SKM-1 (cell line): ENCODE measurements around the gene MGME1.

Source experiments
- DNase-seq: peaks from one replicate; lab custom pipeline; 2025; ENCODE audit not compliant: unreplicated experiment; lab: John Stamatoyannopoulos, UW

The MGME1 gene

DNA sequence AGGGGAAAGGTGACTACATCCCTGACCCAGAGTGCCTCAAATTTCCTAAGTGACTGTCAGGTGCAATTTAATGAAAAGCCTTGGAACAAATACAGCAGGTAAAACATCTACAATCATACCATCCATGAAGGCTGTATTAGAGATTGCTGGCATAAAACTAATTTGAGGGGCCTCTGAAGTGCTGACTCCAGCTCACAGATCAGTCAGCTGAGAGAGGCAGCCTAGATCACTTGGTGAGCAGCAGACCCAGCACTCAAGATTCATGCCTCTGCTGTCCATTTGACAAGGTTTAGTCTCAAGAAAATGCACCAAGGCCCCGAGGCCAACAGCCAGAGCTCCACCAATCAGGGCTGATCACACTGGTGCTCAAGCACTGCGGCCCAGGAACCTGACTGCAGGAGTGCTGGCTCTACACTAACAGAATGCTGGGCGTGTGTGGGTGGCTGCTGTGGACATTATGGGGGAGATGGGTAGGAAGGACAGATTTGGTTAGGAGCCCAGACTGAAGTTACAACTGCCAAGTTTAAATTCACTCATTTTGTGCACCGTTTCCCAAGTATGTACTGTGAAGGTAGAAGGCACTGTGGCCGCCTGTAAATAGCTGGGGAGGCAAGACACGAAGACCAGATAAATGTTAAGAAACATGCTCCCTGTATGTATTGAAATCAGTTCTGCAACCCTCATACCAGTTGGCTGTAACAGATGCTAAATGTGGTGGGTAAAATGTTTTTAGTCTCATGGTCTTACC lies 28.4 kb upstream of the MGME1 start:
- no peak for DNase-seq

- DNase-seq = no peak
Measured at GRCh38 chr20:17941087-17941825, 27.6 kb upstream of the MGME1 start.

GRCh38 chr20:17941826-17942196 lies 27.0 kb upstream of the MGME1 start:
- DNase-seq = no peak

GRCh38 chr20:17943343-17943742 lies 25.5 kb upstream of the MGME1 start:
- no peak for DNase-seq

DNA sequence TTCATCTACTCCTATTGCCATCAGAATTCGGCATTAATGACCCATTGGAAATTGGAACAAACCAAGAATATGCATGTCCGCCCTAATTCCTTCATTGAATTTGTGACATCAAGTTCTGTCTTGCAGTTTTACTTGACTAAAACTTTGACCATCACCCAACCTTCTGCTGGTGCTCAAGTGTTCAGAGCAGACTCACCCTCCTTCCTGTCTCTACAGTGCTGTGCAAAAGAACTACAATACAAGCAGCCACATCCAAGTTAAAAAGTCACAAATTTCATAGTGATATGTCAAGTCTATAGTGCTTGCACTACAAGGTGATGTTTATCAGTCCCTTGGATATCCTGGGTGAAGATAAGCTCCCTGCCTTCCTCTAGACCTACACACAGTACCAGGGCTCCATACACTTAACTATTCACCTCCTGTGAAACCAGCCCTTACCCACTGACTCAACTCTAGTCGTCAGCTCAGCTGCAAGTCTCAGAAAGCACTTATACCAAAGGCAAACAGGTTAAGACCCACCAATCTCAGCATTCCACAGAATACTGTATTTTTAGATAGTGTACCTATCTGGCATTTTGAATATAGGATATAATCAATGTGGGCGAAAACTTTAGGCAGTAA lies 23.9 kb upstream of the MGME1 start:
- DNase-seq = no peak

- DNase-seq = no peak
Measured at GRCh38 chr20:17946040-17946439, 22.8 kb upstream of the MGME1 start.

GRCh38 chr20:17946572-17947473 lies 22.0 kb upstream of the MGME1 start:
- DNase-seq = no peak

DNA sequence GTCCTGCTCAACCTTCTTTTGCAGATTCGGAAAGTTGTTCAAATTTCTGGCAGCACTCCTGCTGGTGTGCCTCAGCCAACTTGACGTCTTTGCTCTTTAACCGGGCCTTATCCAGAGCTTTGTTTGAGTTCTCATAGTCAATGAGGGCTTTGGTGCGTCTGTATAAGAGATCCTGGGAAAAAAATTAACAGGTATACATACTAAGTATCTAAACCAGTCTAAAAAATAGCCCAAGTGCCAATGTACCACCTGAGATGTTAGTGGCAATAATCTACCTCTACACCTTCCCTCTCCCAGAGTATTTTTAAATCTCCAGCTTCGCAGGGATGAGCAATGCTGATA lies 21.4 kb upstream of the MGME1 start:
- no peak for DNase-seq

DNA sequence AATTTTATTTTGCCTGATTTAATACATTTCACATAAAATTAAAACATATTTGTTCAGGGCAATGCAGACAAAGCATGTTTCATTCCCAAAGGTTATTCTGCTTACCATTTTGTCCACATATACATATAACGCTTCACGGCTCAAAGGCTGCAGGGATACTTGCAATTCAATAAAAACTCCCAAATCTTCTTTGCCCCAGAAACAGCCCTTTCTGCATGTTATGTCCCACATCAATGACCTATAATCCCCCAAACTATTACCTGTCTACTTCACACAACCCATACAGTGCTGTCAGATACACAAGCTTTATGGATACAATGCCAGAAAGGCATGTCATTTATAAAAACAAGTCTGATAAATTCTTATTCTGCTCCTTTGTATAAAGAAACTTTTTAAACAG lies 20.4 kb upstream of the MGME1 start:
- no peak for DNase-seq

- no peak for DNase-seq
Measured at GRCh38 chr20:17949899-17950298, 18.9 kb upstream of the MGME1 start.

- no peak for DNase-seq
Measured at GRCh38 chr20:17950670-17951069, 18.1 kb upstream of the MGME1 start.

GRCh38 chr20:17951323-17951722 lies 17.5 kb upstream of the MGME1 start:
- no peak for DNase-seq

GRCh38 chr20:17952692-17953684 lies 15.8 kb upstream of the MGME1 start:
- no peak for DNase-seq

- DNase-seq = no peak
Measured at GRCh38 chr20:17953935-17954334, 14.9 kb upstream of the MGME1 start.

DNA sequence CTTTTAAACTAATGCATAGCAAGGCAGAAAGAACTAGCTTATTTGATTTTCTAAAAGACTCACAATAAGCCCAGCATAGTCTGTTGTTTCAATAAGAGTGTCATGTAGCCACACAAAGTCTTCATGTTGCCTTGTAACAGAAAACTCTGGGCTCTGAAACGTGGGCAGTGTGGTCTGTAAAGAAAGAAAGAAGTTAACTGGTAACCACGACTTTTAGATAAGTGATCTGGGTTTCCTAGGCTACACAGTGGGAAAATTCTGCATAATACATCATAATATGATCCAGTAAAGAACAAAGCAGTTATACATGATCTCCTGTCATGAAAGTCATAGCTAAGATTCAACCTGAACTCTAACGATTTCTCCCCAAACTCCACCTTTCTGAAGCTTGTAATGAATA lies 13.5 kb upstream of the MGME1 start:
- DNase-seq = no peak

DNA sequence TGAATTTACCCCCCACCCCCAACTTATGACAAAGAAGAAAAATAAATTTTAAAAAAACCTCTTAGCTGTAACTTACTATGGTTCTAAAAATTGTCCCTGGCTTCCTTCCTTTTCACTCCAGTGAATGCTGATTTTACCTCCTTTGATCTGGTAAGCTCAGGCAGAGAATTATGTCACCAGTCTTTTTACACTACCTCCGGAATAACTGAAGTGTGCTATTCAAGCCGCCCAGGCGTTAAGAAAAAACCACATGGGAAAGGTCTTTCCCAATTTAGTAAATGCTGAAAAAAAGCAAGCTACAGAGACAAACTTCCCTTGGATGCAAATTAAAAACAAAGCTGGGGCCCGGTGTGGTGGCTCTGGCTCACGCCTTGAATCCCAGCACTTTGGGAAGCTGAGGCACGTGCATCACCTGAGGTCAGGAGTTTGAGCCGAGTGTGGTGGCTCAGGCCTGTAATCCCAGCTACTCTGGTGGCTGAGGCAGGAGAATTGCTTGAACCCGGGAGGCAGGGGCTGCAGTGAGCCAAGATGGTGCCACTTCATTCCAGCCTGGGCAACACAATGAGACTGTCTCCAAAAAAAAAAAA lies 12.6 kb upstream of the MGME1 start:
- no peak for DNase-seq

GRCh38 chr20:17957505-17958363 lies 11.1 kb upstream of the MGME1 start:
- no peak for DNase-seq

- no peak for DNase-seq
Measured at GRCh38 chr20:17958373-17959256, 10.2 kb upstream of the MGME1 start.
